ENCODE data around the gene IL27RA.

GRCh38 chr19:14033946-14034345 is 2.4 kb downstream of the IL27RA start:
- TF ChIP-seq, protein P1, sequence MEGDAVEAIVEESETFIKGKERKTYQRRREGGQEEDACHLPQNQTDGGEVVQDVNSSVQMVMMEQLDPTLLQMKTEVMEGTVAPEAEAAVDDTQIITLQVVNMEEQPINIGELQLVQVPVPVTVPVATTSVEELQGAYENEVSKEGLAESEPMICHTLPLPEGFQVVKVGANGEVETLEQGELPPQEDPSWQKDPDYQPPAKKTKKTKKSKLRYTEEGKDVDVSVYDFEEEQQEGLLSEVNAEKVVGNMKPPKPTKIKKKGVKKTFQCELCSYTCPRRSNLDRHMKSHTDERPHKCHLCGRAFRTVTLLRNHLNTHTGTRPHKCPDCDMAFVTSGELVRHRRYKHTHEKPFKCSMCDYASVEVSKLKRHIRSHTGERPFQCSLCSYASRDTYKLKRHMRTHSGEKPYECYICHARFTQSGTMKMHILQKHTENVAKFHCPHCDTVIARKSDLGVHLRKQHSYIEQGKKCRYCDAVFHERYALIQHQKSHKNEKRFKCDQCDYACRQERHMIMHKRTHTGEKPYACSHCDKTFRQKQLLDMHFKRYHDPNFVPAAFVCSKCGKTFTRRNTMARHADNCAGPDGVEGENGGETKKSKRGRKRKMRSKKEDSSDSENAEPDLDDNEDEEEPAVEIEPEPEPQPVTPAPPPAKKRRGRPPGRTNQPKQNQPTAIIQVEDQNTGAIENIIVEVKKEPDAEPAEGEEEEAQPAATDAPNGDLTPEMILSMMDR (IDR thresholded peaks at IDR 0.05) = no peak
- TF ChIP-seq POLR2A (IDR thresholded peaks at IDR 0.05; ENCODE audit: low read depth) (no peak), POLR2AphosphoS5 (IDR thresholded peaks at IDR 0.05) (no peak), EP300 (IDR thresholded peaks at IDR 0.05) (no peak)

Measured in esophagus muscularis mucosa (tissue), 4 donors.